GM12878 (cell line): ENCODE data around the gene POU2F1. TPM values are rescaled to one million over a fixed set of nuclear protein-coding genes. Genes with fewer than 3 reads are reported as not detected.

Experiments used
- ATAC-seq: fragments of 200-7000 bp; cut with Tn5 transposase; 3 replicates; pipeline ENCODE4 v1.9.1; 2020; ENCODE audit warnings: mild to moderate bottlenecking, moderate library complexity
- BruUV-seq: library from RNA; stranded (reverse); fragments of 400-500 nt; replicated peaks from 2 replicates; lab custom pipeline; 2021; lab: Mats Ljungman, UMichigan
- CTCF ChIA-PET: fragments of 300-600 bp; sonication (Branson Sonifier 250); formaldehyde crosslinking; extraction: SDS; loops from one replicate; lab custom pipeline; 2021; ENCODE audit warnings: inconsistent platforms; lab: Yijun Ruan, JAX
- POLR2A ChIA-PET: fragments of 350-600 bp; formaldehyde crosslinking; extraction: SDS; loops from one replicate; lab custom pipeline; 2021; ENCODE audit warnings: inconsistent platforms; lab: Charles Lee
- RAD21 ChIA-PET: fragments of 300-600 bp; sonication (Branson Sonifier 250); formaldehyde crosslinking; loops from one replicate; lab custom pipeline; 2023; ENCODE audit warnings: antibody characterized with exemption; ENCODE audit not compliant: unreplicated experiment; lab: Charles Lee
- SMC1A ChIA-PET: fragments of 300-600 bp; sonication (Branson Sonifier 250); formaldehyde crosslinking; loops from one replicate; lab custom pipeline; 2023; ENCODE audit not compliant: unreplicated experiment, uncharacterized antibody; lab: Charles Lee
- DNase-seq: peaks from one replicate; pipeline ENCODE4 v3.0.0-alpha.2; 2011; ENCODE audit warnings: low read depth, low spot score
- FAIRE-seq: peaks from 3 replicates; lab custom pipeline; 2011; peaks lifted over from hg19 to GRCh38; lab: Jason Lieb, UNC
- H2AFZ ChIP-seq: 2 replicates; pipeline ENCODE4 v1.6.0; 2011; ENCODE audit warnings: low read depth, low read length, control low read depth; ENCODE audit not compliant: control insufficient read depth
- H3K27ac ChIP-seq: 2 replicates; pipeline ENCODE4 v1.5.1; 2011; ENCODE audit warnings: control low read depth; ENCODE audit not compliant: control insufficient read depth, insufficient read depth
- H3K27me3 ChIP-seq, 2 experiments: replicated peaks in 1 of 2; 2 replicates each; pipeline versions ENCODE4 v1.6.0 to v1.6.1; 2011; ENCODE audit warnings: low read length in 1 of 2; ENCODE audit not compliant: control insufficient read depth in 2 of 2, insufficient read depth in 2 of 2
- H3K36me3 ChIP-seq, 2 experiments: 2 replicates each; pipeline ENCODE4 v1.5.1; 2011; ENCODE audit warnings: low read length in 1 of 2; ENCODE audit not compliant: control insufficient read depth in 2 of 2, insufficient read depth in 2 of 2
- H3K4me1 ChIP-seq: 2 replicates; pipeline ENCODE4 v1.6.1; 2011; ENCODE audit warnings: mild to moderate bottlenecking, low read length, moderate library complexity, mixed read lengths; ENCODE audit not compliant: control insufficient read depth, insufficient read depth
- H3K4me2 ChIP-seq: 2 replicates; pipeline ENCODE4 v1.6.0; 2011; ENCODE audit warnings: control low read depth; ENCODE audit not compliant: control insufficient read depth, insufficient read depth
- H3K4me3 ChIP-seq: fragments of 200-600 bp; sonication (generic); 2 replicates; pipeline ENCODE4 v1.5.1; 2016
- H3K79me2 ChIP-seq: 2 replicates; pipeline ENCODE4 v1.6.0; 2011; ENCODE audit warnings: low read length; ENCODE audit not compliant: control insufficient read depth, insufficient read depth
- H3K9ac ChIP-seq: 2 replicates; pipeline ENCODE4 v1.8.0; 2011; ENCODE audit warnings: low read length, control low read depth, mixed read lengths; ENCODE audit not compliant: control insufficient read depth, insufficient read depth
- H3K9me3 ChIP-seq: replicated peaks from 3 replicates; pipeline ENCODE4 v1.5.1; 2011; ENCODE audit warnings: mild to moderate bottlenecking, low read length; ENCODE audit not compliant: control insufficient read depth, insufficient read depth
- H4K20me1 ChIP-seq: 2 replicates; pipeline ENCODE4 v1.6.0; 2011; ENCODE audit not compliant: control insufficient read depth, insufficient read depth
- BCL11A ChIP-seq: IDR thresholded peaks from 2 replicates; pipeline ENCODE4 v1.6.1; 2011; ENCODE audit warnings: low read depth, low read length
- BRCA1 ChIP-seq: IDR thresholded peaks from 2 replicates; pipeline ENCODE4 v1.6.1; 2011; ENCODE audit warnings: low read depth, low read length, improper control_type of control experiment
- CEBPZ ChIP-seq: fragments of 150-350 bp; IDR thresholded peaks from 2 replicates; pipeline ENCODE4 v1.6.1; 2016; ENCODE audit warnings: low read depth, low read length
- MAX ChIP-seq: IDR thresholded peaks from 2 replicates; pipeline ENCODE4 v1.6.1; 2012; ENCODE audit warnings: low read depth, low read length, improper control_type of control experiment
- NRF1 ChIP-seq: conservative IDR thresholded peaks from 2 replicates; pipeline ENCODE4 v1.6.1; 2011; ENCODE audit warnings: mild to moderate bottlenecking, low read depth, low read length, improper control_type of control experiment
- REST ChIP-seq: IDR thresholded peaks from 2 replicates; pipeline ENCODE4 v1.6.1; 2012; ENCODE audit warnings: mild to moderate bottlenecking, low read depth, low read length
- SMC3 ChIP-seq: IDR thresholded peaks from 2 replicates; pipeline ENCODE4 v1.6.1; 2011; ENCODE audit warnings: low read length, improper control_type of control experiment, borderline replicate concordance
- YBX1 ChIP-seq: fragments of 450-650 bp; IDR thresholded peaks from 2 replicates; pipeline ENCODE4 v1.6.1; 2016; ENCODE audit warnings: antibody characterized with exemption
- ZNF592 ChIP-seq: fragments of 450-650 bp; IDR thresholded peaks from 2 replicates; pipeline ENCODE4 v1.6.1; 2017; ENCODE audit warnings: mild to moderate bottlenecking, moderate library complexity
- WGBS: methylation state at CpG from one replicate; pipeline ENCODE4 v1.1.6; 2016; ENCODE audit warnings: low lambda C conversion rate; ENCODE audit not compliant: insufficient replicate concordance, insufficient coverage; ENCODE audit errors: missing lambda C conversion rate; 5-methylcytosine and 5-hydroxymethylcytosine counted together
- in situ Hi-C: fragments of 300-500 bp; cut with MboI; formaldehyde crosslinking; loops from 9 replicates; pipeline ENCODE4 v1.14.3; 2018; ENCODE audit warnings: mixed read lengths
- intact Hi-C: fragments of 100-400 bp; cut with micrococcal nuclease; formaldehyde crosslinking; loops from one replicate; pipeline ENCODE4 v1.14.2; 2022; ENCODE audit not compliant: unreplicated experiment
- polyA plus RNA-seq, 11 experiments: library from polyadenylated mRNA; depleted of rRNA in 4 of 11; unstranded in 6 of 11; stranded (reverse) in 5 of 11; fragments of >200 nt; fragmentation: Nextera tagmentation in 4 of 11; fragmentation: Illumina TruSeq in 1 of 11; extraction: Ambion mirVana in 4 of 11; extraction: Trizol in 1 of 11; gene quantifications; 1 replicate in 1 of 11; 2 replicates in 10 of 11; pipeline versions ENCODE4 v1.2.1 to v1.2.3, GENCODE V29; 2011 to 2016; ENCODE audit warnings: inconsistent platforms in 2 of 11, missing spikeins in 2 of 11, low read depth in 1 of 11
- total RNA-seq, 4 experiments: library from RNA; depleted of rRNA in 3 of 4; stranded (reverse); fragments of >200 nt in 3 of 4; fragmentation: Illumina TruSeq in 1 of 4; extraction: Trizol in 1 of 4; gene quantifications; 2 replicates each; pipeline versions ENCODE4 v1.2.1 to v1.2.3, GENCODE V29; 2013 to 2021

The POU2F1 gene
- total and polyA plus RNA-seq, 10 of the 15 experiments (the other 5 are each of a cell fraction or from before 2014, with no cell fraction given), result 2.5 to 21.7 (median 12.5) TPM

GRCh38 chr1:167289966-167290365 lies 69.3 kb downstream of the POU2F1 start (continued):
- TF ChIP-seq ZNF592, result no peak
- no peak for TF ChIP-seq SMC3
- no peak for TF ChIP-seq NRF1
- TF ChIP-seq BCL11A, result no peak
- no peak for TF ChIP-seq MAX
- TF ChIP-seq BRCA1, result no peak
- TF ChIP-seq YBX1, result no peak

- H3K4me3 ChIP-seq, result no peak overlapping the region
- CTCF ChIA-PET, result interaction anchor here (1.1 to 2.2 kb wide), 4 partner anchors 11 to 264 kb away, joined by 3 to 6 read pairs (median 3); no protein-coding TSS in a partner anchor
- no peaks in the 10 kb centered on the region for H3K36me3 ChIP-seq
- H2AFZ ChIP-seq, result no peak overlapping the region
- POLR2A ChIA-PET, result interaction anchor here (0.5 kb wide), 1 partner anchor 71 kb away, joined by 4 read pairs; no protein-coding TSS in a partner anchor
- in situ Hi-C loops (no loop called here), intact Hi-C loops (no loop called here)
- RAD21 ChIA-PET, result interaction anchor here (0.7 to 1.0 kb wide), 3 partner anchors 8 to 26 kb away, joined by 3 to 5 read pairs (median 3); no protein-coding TSS in a partner anchor
- no peak for DNase-seq
- peaks cover 5% of the 10 kb centered on the region; the same call in 1 of the 2 replicates for H3K79me2 ChIP-seq
- H3K27me3 ChIP-seq, result no peaks in the 10 kb centered on the region
- H3K9ac ChIP-seq, result no peak overlapping the region
- BruUV-seq, result no TSS peak
- 98% methylated on average over 3 of the region's 3 CpGs for WGBS
- no peak for ATAC-seq
- no peak for FAIRE-seq
- no peaks in the 10 kb centered on the region; the same call in 2 of the 3 replicates for H3K9me3 ChIP-seq
- H3K4me1 ChIP-seq, result no peaks in the 10 kb centered on the region
- no peak overlapping the region for H3K4me2 ChIP-seq
- SMC1A ChIA-PET, result interaction anchor here (0.6 to 2.1 kb wide), 7 partner anchors 11 to 61 kb away, joined by 3 to 6 read pairs (median 3); no protein-coding TSS in a partner anchor
- H4K20me1 ChIP-seq, result no peaks in the 10 kb centered on the region
- no peak overlapping the region for H3K27ac ChIP-seq
- TF ChIP-seq CEBPZ (no peak), REST (no peak)
Observed at GRCh38 chr1:167291539-167292185, 71.0 kb downstream of the POU2F1 start.
